Lung (tissue), 12 donors: Measurements from ENCODE around the gene FOXP1. TPM values are rescaled to one million over a fixed set of nuclear protein-coding genes. Genes with fewer than 3 reads are reported as not detected.

Source experiments
- ATAC-seq: fragments of 200-7000 bp; cut with Tn5 transposase; one replicate; pipeline ENCODE4 v1.9.1; 2020; ENCODE audit warnings: moderate number of reproducible peaks; ENCODE audit not compliant: insufficient read depth, low FRiP score
- DNase-seq, 3 donors: peaks; one replicate each; pipeline ENCODE4 v3.0.0-alpha.2; 2013 to 2017
- H3K27ac ChIP-seq, 2 donors: one replicate each; pipeline ENCODE4 v1.5.1; 2013; ENCODE audit warnings: mild to moderate bottlenecking in 2 of 2, moderate library complexity in 2 of 2, control low read depth in 1 of 2, inconsistent platforms in 1 of 2, low read depth in 1 of 2, low read length in 1 of 2
- H3K27me3 ChIP-seq, 3 donors: one replicate each; pipeline ENCODE4 v1.5.1; 2013; ENCODE audit warnings: low read length in 2 of 3; ENCODE audit not compliant: control insufficient read depth in 3 of 3, insufficient read depth in 3 of 3
- H3K36me3 ChIP-seq, 4 donors: one replicate each; pipeline ENCODE4 v1.5.1; 2013; ENCODE audit warnings: low read length in 4 of 4, mild to moderate bottlenecking in 1 of 4, moderate library complexity in 1 of 4; ENCODE audit not compliant: control insufficient read depth in 4 of 4, insufficient read depth in 4 of 4
- H3K4me1 ChIP-seq, 5 donors: one replicate each; pipeline ENCODE4 v1.5.1; 2013; ENCODE audit warnings: low read length in 5 of 5, mild to moderate bottlenecking in 2 of 5, moderate library complexity in 1 of 5; ENCODE audit not compliant: control insufficient read depth in 5 of 5, insufficient read depth in 5 of 5
- H3K4me3 ChIP-seq: one replicate; pipeline ENCODE4 v1.5.1; 2013; ENCODE audit warnings: mild to moderate bottlenecking, control low read depth, moderate library complexity
- H3K9ac ChIP-seq, 2 donors: one replicate each; pipeline ENCODE4 v1.5.1; 2013; ENCODE audit warnings: low read length in 2 of 2, control low read depth in 1 of 2; ENCODE audit not compliant: insufficient read depth in 1 of 2
- H3K9me3 ChIP-seq, 4 donors: one replicate each; pipeline ENCODE4 v1.5.1; 2013; ENCODE audit warnings: low read length in 3 of 4, mild to moderate bottlenecking in 1 of 4, moderate library complexity in 1 of 4; ENCODE audit not compliant: control insufficient read depth in 4 of 4, insufficient read depth in 3 of 4
- WGBS, 2 donors: extraction: QIAGEN DNeasy Blood & Tissue Kit; methylation state at CpG; one replicate each; pipeline ENCODE4 v1.1.7; 2013; 5-methylcytosine and 5-hydroxymethylcytosine counted together
- polyA plus RNA-seq, 2 donors: library from polyadenylated mRNA; stranded (reverse); fragments of 200-250 nt; gene quantifications; one replicate each; pipeline ENCODE4 v1.2.1, GENCODE V29; 2013
- total RNA-seq, 2 donors: library from RNA; depleted of rRNA in 1 of 2; stranded (reverse); fragments of >200 nt in 1 of 2; gene quantifications; one replicate each; pipeline ENCODE4 v1.2.1, GENCODE V29; 2014 to 2021
- TF ChIP-seq, protein P1 (sequence below): IDR thresholded peaks from 2 replicates; pipeline ENCODE4 v1.5.1; 2012; ENCODE audit warnings: mild to moderate bottlenecking; ENCODE audit errors: control extremely low read depth, extremely low read depth
- donor health status: control.
- donor health status: control.
- donor health status: Bipolar disorder and iron deficiency.
- donor health status: healthy.
- donor health status: DM: yes; HTN: yes; CAD: no.

Gene FOXP1
- total and polyA plus RNA-seq, 4 donors = 13.8 to 287 (median 73.9) TPM

DNA sequence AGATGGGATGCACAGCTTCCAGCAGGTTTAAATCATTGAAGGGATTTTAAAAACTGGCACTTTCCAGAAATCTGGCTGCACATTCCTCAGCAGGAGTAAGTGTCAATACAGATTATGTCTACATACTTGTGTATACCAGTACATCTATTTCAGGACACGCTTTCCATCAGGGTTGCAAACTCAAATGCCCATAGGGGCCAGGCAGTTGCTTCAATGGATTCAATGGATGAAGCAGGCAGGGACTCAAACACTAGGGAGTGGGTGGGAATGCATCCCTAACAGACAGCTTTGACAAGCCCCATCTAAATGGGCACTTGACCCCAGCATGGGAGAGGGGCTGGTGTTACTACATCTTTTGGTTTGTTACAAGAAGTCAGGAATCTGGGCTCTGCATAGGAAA is 136.8 kb downstream of the FOXP1 start:
- Histone ChIP-seq H3K4me1 (peaks cover 1 to 19% (median 14%) of the 10 kb centered on the region in 5 donors), H3K27me3 (no peaks in the 10 kb centered on the region), H3K36me3 (no peaks in the 10 kb centered on the region), H3K4me3 (no peak overlapping the region), H3K9ac (no peak overlapping the region), H3K9me3 (no peaks in the 10 kb centered on the region), H3K27ac (no peak overlapping the region)
- TF ChIP-seq, protein P1, sequence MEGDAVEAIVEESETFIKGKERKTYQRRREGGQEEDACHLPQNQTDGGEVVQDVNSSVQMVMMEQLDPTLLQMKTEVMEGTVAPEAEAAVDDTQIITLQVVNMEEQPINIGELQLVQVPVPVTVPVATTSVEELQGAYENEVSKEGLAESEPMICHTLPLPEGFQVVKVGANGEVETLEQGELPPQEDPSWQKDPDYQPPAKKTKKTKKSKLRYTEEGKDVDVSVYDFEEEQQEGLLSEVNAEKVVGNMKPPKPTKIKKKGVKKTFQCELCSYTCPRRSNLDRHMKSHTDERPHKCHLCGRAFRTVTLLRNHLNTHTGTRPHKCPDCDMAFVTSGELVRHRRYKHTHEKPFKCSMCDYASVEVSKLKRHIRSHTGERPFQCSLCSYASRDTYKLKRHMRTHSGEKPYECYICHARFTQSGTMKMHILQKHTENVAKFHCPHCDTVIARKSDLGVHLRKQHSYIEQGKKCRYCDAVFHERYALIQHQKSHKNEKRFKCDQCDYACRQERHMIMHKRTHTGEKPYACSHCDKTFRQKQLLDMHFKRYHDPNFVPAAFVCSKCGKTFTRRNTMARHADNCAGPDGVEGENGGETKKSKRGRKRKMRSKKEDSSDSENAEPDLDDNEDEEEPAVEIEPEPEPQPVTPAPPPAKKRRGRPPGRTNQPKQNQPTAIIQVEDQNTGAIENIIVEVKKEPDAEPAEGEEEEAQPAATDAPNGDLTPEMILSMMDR = no peak
- no peak for ATAC-seq
- DNase-seq = no peak
- 86 to 92% methylated on average over 1 of the region's 1 CpG for WGBS, 2 donors

DNA sequence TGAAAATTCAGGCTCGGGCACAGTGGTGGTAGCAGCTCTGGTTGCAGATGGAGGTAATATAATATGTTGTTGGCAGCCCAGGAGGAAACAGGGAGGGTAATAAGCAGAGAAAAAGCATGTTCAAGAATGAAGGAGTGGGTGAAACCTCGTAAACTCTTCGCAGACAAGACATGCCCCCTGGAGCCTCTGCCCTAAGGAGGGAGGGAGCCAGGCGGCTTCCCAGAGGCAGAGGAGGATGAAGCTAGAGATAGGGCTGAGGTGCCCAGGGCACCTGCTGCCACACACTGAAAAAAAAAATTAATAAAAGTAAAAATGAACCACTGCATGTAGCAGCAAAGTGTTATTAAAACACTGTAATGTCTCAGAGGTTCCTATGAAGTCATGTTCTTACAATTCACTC is 137.3 kb downstream of the FOXP1 start:
- no peak overlapping the region for H3K9ac ChIP-seq
- ATAC-seq (no peak), DNase-seq (no peak)
- H3K27ac ChIP-seq = peak overlapping the region in 1 of 2 donors; percentile 52
- H3K36me3 ChIP-seq = no peaks in the 10 kb centered on the region
- H3K4me3 ChIP-seq = no peak overlapping the region
- TF ChIP-seq, protein P1 = no peak
- no peaks in the 10 kb centered on the region for H3K27me3 ChIP-seq
- H3K4me1 ChIP-seq = peaks cover 6 to 22% (median 14%) of the 10 kb centered on the region in 5 donors
- H3K9me3 ChIP-seq = no peaks in the 10 kb centered on the region
- WGBS, 2 donors = 82 to 96% methylated on average over 4 of the region's 4 CpGs

DNA sequence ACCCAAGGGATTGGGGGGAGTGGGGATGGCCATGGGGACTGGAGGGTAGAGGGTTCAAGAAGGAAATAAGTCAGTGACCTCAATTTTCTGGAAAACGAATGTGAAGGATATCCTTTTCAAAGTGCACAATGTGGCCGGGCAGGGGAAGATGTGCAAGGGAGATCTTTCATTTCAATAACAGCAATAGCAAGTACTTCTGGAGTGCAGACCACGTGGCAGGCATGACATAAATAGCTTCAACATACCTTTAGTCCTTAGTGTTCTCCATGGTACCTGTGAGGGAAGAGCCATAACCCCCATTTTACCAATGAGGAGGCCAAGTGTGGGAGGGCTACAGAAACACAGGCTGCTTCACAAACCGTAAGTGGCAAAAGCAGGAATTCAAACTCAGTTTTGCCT is 138.7 kb downstream of the FOXP1 start:
- H3K27me3 ChIP-seq = no peaks in the 10 kb centered on the region
- TF ChIP-seq, protein P1 = no peak
- DNase-seq (no peak), ATAC-seq (no peak)
- H3K36me3 ChIP-seq = no peaks in the 10 kb centered on the region
- peak overlapping the region in 1 of 2 donors; percentile 73 for H3K27ac ChIP-seq
- H3K9me3 ChIP-seq = no peaks in the 10 kb centered on the region
- no peak overlapping the region for H3K9ac ChIP-seq
- H3K4me1 ChIP-seq = peaks cover 5 to 25% (median 14%) of the 10 kb centered on the region in 5 donors
- 18 to 47% methylated on average over 4 of the region's 4 CpGs for WGBS, 2 donors
- no peak overlapping the region for H3K4me3 ChIP-seq
